Progenitor cell of endocrine pancreas (in vitro differentiated cells): Measurements from ENCODE around the gene VPS13D. TPM values are rescaled to one million over a fixed set of nuclear protein-coding genes. Genes with fewer than 3 reads are reported as not detected.

Experiments
- DNase-seq: peaks from one replicate; pipeline ENCODE4 v3.0.0; 2021; ENCODE audit warnings: low spot score; ENCODE audit not compliant: unreplicated experiment
- H3K27ac Mint-ChIP-seq: 2 replicates; pipeline ENCODE4 v1.8.0; 2021; ENCODE audit warnings: mild to moderate bottlenecking, moderate library complexity, mixed read lengths
- H3K27me3 Mint-ChIP-seq: 2 replicates; pipeline ENCODE4 v1.8.0; 2021; ENCODE audit warnings: mixed read lengths
- H3K36me3 Mint-ChIP-seq: 2 replicates; pipeline ENCODE4 v1.8.0; 2022; ENCODE audit warnings: mixed read lengths; ENCODE audit not compliant: insufficient read depth
- H3K4me1 Mint-ChIP-seq: 2 replicates; pipeline ENCODE4 v1.8.0; 2021; ENCODE audit warnings: low read depth, mixed read lengths
- H3K4me3 Mint-ChIP-seq: 2 replicates; pipeline ENCODE4 v1.8.0; 2021; ENCODE audit warnings: low read depth, mild to moderate bottlenecking, moderate library complexity, mixed read lengths
- H3K9me3 Mint-ChIP-seq: 2 replicates; pipeline ENCODE4 v1.8.0; 2021; ENCODE audit warnings: low read depth, mixed read lengths
- total RNA-seq: library from RNA; stranded (reverse); gene quantifications from 2 replicates; pipeline ENCODE4 v1.2.1, GENCODE V29; 2021
- TF ChIP-seq, protein P1 (sequence below): fragments of 200-600 bp; sonication (generic); IDR thresholded peaks from one replicate; pipeline ENCODE4 v1.5.0; 2021; ENCODE audit warnings: antibody characterized with exemption, mild to moderate bottlenecking; ENCODE audit not compliant: unreplicated experiment

Gene VPS13D
- total RNA-seq, 1 donor from 2014 or later, result 41.9 TPM

DNA sequence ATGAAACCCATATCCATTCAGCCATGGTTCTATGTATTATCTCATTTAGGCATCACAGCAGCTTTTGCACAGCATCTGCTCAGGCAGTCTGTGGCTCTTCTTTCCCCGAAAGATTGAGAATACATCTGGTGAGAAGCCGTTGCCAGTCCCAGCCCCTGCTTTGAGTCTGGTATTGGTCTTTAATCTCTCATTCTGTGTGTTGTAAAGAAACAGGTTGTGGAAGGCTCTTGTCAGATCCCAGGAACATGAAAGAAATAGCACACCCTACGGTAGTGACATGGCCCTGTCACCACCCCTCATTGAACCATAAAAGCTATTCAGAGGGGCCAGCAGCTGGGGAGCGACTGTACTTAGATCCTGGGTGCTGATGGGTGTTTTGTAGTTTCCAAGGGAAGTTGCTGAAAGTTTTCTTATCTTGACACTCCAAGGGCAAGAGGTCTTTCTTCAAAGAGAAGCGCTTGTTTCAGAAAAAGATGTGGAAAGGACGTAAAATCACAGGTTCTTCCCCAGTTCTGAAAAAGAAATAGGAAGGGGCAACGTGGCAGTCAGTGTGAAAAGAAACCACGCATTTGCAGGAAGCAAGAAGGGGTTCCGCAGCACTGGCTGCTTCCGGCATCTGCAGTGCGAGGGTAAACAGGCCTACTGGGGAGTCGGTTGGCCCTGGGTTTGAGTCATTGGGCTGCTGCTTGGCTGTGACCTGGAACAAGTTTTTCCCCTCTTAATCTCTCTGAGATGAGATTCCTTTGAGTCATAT is 243.1 kb downstream of the VPS13D start:
- H3K27me3 Mint-ChIP-seq, result no peaks in the 10 kb centered on the region
- TF ChIP-seq, protein P1, sequence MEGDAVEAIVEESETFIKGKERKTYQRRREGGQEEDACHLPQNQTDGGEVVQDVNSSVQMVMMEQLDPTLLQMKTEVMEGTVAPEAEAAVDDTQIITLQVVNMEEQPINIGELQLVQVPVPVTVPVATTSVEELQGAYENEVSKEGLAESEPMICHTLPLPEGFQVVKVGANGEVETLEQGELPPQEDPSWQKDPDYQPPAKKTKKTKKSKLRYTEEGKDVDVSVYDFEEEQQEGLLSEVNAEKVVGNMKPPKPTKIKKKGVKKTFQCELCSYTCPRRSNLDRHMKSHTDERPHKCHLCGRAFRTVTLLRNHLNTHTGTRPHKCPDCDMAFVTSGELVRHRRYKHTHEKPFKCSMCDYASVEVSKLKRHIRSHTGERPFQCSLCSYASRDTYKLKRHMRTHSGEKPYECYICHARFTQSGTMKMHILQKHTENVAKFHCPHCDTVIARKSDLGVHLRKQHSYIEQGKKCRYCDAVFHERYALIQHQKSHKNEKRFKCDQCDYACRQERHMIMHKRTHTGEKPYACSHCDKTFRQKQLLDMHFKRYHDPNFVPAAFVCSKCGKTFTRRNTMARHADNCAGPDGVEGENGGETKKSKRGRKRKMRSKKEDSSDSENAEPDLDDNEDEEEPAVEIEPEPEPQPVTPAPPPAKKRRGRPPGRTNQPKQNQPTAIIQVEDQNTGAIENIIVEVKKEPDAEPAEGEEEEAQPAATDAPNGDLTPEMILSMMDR, result no peak
- DNase-seq, result no peak
- peaks cover 9% of the 10 kb centered on the region for H3K9me3 Mint-ChIP-seq
- H3K27ac Mint-ChIP-seq, result peak overlapping the region; percentile 47
- H3K36me3 Mint-ChIP-seq, result peaks cover 36% of the 10 kb centered on the region
- peaks cover 44% of the 10 kb centered on the region for H3K4me1 Mint-ChIP-seq
- H3K4me3 Mint-ChIP-seq, result peak overlapping the region; percentile 26

DNA sequence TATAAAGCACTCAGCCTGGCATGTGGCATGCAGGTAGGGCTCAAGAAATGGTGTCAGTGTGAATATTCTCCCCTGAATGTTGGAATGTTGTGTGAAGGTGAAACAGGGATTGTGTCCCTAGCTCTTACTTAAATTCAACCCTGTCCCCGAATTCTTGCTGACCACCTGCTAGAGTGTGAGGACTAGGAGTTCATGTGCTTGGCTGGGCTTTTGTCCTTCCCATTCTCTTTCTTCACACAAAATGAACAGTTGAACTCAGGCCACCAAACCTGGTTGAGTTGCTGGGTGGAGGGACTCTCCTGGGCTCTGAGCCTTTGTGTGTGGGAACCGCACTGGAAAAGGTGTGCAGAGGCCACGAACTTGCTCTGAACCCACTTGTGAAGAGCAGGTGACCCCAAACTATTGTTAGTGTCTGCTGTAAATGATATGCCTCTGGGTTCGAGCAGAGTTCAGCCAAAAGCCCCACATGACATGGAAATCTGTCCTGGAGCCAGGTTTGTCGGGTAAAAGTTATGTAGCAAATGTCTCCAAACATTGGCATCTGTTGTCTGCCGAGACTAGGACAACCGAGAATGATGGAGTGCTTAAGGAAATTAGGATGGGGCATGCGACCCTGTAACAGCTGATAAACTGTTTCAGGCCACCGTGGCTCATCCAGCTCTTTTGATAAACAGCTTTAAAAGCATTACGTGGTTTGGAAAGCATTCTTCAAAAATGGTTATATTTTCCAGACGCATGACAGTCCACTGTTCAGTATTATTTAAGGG is 243.9 kb downstream of the VPS13D start:
- Mint-ChIP-seq H3K36me3 (peaks cover 32% of the 10 kb centered on the region), H3K27me3 (no peaks in the 10 kb centered on the region), H3K4me1 (peaks cover 52% of the 10 kb centered on the region), H3K9me3 (peaks cover 9% of the 10 kb centered on the region), H3K27ac (peak overlapping the region; percentile 30), H3K4me3 (no peak overlapping the region)
- DNase-seq, result no peak
- TF ChIP-seq, protein P1, result no peak

DNA sequence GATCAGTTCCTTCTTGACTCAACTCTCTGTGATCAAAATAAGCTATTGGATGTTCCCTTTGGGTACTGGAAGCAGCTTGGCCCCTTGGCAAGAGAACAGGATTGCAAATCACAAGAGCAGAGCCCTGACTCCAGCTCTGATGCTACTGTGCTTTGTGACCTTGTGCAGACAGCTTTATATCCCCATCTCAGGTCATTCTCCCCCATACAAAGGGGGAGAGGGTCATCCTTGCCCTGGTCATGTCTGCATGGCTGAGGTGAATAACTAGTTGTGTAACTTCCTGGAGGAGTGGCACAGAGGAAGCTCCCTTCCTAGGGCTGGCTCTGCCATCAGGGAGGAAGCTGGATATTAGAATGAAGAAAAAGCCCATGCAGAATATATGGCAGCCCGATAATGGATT is 245.3 kb downstream of the VPS13D start:
- Mint-ChIP-seq H3K4me3 (no peak overlapping the region), H3K36me3 (peaks cover 34% of the 10 kb centered on the region), H3K4me1 (peaks cover 54% of the 10 kb centered on the region), H3K27me3 (no peaks in the 10 kb centered on the region), H3K9me3 (peaks cover 9% of the 10 kb centered on the region), H3K27ac (no peak overlapping the region)
- TF ChIP-seq, protein P1, result no peak
- no peak for DNase-seq

DNA sequence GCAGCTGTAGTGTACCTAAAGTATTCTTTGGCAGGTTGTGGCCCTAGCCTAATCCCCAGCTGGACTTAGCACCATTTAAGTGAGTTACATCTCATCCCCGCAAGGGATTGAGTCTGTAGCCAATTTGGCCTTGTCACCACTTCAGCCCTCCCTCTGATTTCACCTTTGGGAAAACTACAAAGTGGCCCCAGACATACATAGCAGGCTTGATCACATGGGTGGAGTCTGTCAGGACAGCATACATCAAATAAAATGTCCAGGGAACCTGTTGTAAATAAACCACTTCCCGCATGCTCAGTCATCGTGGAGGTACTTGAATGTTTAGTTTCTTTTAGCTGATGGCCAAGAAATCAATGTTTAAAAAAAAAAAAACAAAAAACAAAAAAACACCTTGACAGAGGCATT is 245.7 kb downstream of the VPS13D start:
- H3K9me3 Mint-ChIP-seq, result peaks cover 9% of the 10 kb centered on the region
- H3K27me3 Mint-ChIP-seq, result no peaks in the 10 kb centered on the region
- peak overlapping the region; percentile 81 for H3K27ac Mint-ChIP-seq

DNA sequence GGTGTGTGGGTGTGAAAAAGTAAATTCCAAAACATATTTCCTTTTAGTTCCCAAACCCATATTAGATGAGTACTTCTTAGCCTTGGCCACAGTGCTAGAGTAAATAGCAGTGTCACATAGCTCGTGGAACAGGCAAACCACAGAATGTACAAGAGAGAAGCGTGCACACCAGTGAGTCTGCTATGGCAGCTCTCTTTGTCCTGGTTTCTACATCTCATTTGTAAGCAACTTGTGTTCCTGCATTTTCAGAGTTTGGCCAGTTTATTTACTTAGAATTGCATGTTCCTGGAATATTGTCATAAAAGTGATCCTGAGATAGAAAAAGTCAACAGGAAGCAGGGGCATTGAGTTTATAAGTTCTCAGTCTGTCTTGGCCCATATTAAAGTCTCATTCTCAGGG is 246.1 kb downstream of the VPS13D start:
- H3K27ac Mint-ChIP-seq, result peak overlapping the region; percentile 71
- H3K27me3 Mint-ChIP-seq, result no peaks in the 10 kb centered on the region
- H3K36me3 Mint-ChIP-seq, result peaks cover 35% of the 10 kb centered on the region
- H3K9me3 Mint-ChIP-seq, result peaks cover 9% of the 10 kb centered on the region
- H3K4me3 Mint-ChIP-seq, result no peak overlapping the region
- DNase-seq, result no peak
- TF ChIP-seq, protein P1, result no peak
- H3K4me1 Mint-ChIP-seq, result peaks cover 54% of the 10 kb centered on the region

More for the DNA sequence above, 245.7 kb downstream of the VPS13D start:
- TF ChIP-seq, protein P1, result no peak
- DNase-seq, result no peak
- Mint-ChIP-seq H3K36me3 (peaks cover 35% of the 10 kb centered on the region), H3K4me1 (peaks cover 54% of the 10 kb centered on the region), H3K4me3 (no peak overlapping the region)
